T-helper 22 cell (primary cell): ENCODE results near the gene RAB11FIP3.

Source experiments
- DNase-seq: peaks from one replicate; pipeline ENCODE4 v3.0.0-alpha.2; 2020; ENCODE audit warnings: low read depth

Gene RAB11FIP3

DNA sequence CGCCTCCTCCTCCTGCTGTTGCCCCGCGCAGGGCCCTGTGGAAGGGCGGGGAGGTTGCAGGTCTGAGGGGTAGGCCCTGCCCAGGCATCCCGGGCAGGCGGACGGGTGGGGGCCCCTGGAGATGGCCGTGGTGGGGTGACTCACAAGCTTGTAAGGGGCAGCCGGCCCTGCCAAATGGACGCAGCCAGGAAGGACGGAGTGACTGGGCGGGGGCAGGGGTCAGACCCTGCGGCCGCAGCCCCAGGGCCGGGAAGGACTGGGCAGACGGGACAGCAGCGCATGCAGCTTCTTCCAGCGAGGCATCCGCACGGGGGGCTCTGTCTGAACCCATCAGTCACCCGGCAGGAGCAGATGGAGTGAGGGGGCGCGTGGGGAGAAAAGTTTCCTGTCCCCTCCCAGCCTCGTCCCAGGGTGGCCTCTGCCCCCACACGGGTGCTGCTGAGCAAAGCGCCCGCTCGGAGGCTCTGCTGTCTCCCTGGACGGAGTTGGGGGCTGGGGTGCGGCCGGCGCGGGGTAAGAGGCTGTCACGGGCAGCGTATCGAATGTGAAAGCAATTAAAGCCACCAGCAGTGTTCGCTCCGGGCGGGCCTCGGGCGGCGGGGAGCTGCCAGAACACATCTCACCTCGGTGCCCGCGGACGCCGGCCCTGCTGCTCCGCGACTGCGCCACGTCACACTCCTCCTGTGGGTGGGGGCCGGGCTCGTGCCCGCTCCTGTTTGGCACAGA lies 129.4 kb downstream of the RAB11FIP3 start:
- DNase-seq = no peak

DNA sequence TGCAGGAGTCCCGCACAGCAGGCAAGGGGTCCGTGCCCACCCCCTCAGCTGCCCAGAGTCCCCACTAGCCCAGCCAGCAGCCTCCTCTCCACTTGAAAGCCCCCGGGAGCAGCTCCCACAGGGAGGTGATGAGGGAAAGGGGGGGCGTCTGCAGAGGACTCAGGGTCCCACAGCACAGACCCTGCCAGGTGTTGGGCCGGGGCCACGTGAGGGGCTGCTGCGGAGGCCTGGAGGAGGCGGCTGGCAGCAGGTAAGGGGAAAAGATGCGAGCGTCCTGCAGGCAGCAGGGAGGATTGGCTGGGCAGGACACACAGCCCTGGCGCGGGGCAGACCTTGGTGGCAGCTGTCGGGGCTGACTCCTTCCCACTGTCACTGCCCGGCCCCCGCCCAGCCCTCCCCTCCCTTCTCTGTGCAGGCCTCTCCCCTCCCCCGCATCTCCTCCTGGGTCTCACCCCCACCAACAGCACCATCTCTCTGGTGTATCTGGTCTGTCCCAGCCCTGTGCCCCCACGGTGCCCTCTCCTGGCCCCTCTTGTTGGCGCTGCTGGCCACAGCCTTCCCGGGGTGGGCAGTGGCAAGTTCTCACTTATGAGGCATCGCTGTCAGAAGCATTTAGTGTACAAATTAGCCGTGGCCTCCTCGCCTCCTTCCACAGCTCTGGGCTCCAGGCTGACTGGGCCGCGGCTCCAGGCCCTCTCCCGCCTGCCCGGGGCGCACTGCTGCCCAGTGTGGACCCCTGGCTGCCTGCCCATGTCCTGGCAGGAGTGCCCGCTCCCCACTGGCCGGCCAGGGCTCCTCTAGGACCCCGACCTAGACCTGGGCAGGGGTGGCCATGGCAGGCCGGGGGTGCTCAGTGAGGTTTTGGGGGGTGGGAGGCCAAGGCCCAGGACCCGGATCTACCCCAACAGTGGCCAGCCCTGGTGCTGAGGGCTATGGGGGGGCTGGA lies 130.4 kb downstream of the RAB11FIP3 start:
- DNase-seq = no peak

DNA sequence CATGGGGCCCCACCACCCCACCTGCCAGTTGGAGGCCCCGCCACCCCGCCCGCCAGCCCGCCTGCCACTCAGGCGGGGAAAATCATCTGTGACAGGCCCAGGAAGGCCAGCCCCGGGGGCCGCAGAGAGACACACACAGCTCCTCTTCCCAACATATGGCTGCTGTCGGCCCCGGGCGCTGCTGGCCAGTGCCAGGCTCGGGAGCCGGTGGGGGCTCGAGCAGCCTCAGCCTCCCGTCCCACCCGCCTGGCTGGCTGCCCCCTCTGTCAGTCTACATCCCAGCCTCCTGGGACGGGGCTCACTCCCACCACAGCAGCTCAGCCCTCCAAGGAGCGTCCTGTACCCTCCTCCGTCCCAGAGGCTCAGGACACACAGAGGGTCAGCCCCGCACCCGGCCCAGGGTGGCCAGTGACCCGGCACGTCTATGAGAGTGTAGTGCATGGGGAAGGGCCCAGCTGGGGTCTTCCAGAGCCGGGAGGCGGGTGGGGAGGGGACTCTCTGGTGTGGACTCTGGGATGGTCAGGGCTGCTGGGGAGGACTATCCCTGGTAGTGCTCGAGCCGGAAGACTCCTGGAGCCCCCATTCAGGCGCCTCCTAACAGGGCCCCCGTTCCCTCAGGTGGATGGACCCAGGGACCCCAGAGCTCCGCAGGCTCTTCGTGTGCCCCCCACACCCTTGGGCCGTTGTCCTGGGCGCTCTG lies 131.2 kb downstream of the RAB11FIP3 start:
- no peak for DNase-seq

DNA sequence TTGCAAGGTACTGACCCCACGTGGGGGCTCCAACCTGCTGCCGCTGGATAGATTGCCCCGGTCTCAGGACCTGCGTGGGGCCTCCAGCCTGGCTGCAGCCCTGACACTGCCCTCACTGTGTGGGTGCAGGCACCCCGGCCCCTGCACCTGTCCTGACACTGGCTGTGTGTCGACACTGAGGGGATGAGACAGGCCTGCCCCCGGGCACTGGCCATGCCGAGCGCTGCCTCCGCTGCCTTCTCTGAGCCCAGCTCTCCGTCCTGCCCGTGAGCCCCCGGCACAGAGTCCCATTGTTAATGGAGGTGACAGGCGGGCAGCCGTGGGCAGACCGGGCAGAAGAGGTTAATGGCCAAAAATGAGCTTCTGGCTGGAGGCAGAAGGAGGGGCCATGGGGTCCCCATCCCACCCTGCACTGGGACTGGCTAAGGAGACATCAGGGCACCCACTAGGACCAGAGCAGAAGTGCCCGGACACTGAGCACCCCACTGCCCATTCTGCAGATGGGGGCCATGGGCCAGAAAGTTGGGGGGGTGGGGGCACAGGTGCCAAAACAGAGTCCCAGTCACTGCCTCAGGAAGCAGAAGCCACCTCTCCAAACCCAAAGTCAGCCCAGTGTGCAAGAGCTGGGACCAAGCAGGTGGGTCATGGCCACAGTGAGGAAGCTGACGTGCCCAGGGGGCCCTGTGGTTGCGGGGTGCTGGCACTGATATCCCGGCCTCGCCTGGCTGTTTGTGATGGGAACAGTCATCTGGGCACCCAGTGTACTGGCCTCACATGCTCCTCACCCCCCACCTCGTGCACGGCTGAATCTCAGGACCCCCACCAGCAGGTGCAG lies 132.2 kb downstream of the RAB11FIP3 start:
- DNase-seq = no peak

DNA sequence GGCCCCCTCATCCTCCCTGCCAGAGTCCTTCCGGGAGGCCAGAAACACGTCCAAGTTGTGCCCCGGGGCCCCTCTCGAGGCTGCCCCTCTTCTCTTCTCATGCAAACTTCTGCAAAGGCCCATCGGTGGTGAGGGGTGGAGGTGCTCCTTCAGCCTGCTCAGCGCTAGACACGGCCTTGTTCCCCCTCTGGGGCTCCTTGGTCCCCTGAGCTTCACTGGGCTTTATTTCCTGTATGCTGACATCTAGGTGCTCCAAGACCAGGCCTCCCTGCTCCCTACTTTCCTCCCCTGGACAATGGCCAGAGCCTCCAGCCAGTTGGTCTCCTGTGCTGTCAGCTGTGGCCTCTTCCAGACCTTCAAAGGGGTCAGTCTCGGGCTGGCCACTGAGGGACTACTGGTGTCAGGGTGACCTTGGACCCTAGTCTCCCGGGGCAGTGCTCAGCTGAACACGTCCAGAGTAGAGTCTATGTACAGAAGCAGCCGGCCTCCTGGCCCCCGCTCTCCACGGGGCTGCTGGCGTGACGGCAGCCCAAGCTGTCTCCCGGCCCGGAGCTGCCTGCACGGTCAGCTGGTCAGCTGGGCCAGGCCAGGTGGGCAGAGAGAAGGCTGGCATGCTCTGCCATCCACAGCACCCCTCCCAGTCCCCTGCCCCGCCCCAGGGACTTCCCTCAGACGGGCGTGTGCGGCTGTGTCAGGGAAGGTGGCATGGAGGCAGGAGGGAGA lies 133.0 kb downstream of the RAB11FIP3 start:
- DNase-seq = no peak

DNA sequence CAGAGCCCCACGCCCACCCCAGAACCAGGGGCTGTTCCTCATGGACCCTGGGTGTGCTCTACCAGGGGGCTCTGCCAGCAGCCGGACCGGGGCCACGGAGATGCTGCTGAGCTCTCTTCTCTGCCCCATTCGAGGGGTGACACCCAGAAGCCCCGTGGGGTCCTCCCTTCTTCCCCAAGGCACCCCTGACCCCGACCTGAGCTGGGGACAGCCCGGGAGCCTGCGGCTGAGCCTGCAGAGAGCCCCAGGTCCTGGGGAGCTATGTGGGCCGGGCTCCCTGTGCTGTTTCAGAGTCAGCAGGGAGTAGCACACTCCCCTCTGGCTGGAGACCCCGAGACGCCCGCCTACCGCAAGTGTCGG lies 133.6 kb downstream of the RAB11FIP3 start:
- DNase-seq = no peak

DNA sequence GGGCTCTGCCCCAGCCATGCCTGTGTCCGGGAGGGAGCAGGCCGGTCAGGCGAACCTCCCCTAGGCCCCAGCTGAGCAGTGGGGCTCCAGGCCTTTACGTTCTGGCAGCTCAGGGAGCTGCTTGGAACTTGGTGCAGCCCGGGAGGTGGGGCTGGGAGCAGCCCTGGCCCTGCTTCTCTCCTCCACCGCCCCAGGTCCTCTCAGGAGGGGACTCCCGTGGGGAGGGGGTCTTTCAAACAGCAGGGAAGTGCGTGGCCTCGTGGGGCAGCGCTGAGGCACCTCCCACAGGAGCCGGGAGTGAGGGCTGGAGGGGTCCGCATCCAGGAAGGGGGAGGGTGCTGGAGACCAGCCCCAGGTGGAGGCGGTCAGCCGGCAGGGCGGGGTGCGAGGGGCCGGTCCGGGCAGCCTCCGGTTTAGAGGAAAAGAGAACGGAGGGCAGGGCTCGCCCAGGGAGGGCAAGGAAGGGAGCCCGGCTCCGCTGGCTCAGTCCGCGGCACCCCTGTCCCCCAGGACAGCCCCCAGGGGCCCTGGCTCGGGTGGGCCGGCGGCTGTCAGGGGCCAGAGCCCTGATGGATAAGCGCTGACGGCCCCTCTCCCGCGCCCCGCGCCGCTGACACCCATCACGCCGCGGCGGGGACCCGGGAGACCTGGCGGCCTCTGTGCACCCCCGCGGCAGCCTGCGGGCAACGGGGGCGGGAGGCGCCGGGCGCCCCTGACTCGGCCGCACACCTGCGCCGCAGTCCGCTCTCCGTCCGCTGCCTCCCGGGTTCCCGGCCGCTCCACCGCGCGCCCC lies 134.2 kb downstream of the RAB11FIP3 start:
- DNase-seq = no peak

DNA sequence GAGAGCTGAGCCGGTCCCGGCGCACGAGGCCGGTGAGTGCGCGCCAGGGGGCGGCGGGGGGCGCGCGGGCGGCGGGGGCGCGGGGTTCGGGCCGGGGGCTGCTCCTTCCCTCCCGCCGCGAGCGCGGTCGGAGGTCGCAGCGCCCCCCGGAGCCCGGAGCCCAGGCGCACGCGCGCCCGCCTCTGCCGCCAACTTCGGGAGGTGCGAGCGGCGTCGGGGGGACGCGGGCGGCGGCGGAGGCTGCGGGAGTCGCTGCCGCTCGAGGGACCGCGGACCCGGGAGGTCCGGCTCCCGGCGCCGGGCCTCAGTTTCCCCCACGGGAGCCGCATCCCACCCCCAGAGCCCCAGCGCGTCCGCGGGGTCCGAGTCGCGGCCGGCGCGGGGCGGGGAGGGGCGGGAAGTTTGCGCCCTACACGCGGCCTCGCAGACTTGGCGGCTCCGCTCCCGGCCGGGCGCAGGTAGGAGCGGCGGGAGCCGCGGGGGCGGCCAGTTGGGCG lies 134.8 kb downstream of the RAB11FIP3 start, which contains the start of gene PRR35:
PRR35 (plus strand) TSS at position 191 of the 497 bp plus-strand sequence. CDS start 2,901 bp downstream, outside the sequence.
- DNase-seq = no peak

DNA sequence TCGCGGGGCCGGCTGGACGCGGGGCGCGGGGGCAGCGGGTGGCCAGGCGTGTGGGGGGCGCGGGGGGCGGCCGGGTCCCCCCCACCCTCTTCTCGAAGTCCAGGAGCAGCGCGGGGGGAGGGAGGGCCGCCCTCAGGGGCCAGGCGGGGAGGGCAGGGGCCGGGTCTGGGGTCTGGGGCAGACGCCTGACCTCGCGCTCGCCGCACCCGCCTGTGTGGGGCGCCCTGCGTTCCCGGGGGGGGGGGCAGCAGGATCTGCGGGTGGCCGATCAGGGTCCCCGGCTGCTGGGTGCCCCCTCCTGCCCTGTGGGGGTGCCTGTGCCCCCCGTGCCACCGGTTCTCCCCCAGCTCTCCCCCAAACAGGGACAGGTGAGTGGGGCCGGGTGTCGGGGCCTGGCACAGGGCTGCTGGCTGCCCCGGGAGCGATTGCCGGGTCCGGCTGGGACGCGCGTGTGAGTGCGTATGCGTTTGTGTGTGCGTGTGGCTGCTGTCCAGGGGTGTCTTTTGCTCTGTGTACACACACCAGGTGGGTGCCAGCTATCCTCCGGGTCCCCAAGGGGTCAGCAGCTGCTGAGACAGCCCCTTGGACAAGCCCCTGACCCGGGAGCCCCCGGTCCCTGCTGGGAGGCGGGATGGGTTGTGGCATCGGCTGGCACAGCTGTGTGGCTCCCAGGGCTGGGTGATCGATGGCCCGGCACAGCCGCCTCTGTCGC lies 135.4 kb downstream of the RAB11FIP3 start:
- DNase-seq = no peak

DNA sequence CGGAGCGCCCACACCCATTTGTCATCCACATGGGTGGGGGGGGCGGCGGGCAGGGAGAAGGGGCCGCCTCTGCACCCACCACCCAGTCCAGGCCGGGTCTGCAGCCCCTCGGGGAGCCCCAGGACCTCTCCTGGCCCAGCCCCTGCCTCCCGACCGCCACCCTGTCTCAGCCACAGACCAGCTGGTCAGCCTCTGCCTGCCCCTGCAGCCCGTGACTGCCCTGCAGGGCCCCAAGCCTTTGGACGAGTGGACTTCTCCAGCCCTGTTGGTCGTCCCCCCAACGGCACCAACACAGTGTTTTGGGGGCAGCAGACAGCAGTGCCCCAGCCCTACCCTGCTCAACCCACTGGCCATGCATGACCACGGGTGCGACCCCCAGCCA lies 136.0 kb downstream of the RAB11FIP3 start:
- no peak for DNase-seq

DNA sequence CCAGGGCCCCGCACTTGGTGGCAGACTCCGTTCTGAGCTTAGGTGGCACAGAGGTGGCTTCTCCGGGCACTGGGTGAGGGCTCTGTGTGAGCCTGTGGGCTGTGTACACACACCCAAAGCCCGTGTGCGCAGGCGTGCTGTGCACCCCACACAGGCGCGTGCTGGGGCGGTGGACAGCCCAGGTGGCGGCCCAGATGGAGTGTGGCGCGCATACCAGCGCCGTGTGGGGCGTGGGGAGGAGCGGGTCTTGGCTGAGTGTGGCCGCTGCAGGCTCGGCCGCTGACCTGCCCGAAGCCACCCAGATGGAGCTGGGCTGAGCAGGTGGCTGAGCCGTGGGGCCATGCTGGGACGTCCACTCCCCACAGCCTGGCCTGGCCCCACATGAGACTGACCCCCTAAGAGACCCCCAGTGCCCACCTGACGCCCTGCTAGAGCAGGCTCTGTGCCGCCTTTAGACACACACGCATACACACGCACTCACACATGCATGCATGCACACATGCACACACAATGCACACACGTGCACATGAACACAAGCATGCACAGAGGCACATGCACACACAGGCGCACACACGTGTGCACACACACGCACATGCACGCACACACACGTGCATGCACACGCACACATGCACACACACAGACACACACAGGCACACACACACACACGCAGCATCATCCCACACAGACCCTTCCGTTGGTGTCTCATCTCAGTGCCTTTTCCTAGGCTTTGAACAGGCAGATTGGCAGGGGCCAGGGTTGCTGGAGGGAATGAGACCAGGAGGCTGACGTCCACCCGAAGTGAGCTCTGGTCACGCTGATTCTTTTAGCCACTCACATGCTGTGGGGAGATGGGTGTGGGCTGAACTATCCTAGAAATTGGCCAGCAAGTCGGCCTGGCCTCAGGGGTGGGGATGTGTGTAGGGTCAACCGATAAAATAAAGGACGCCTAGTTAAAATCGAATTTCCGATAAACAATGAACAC lies 136.8 kb downstream of the RAB11FIP3 start:
- DNase-seq = no peak

DNA sequence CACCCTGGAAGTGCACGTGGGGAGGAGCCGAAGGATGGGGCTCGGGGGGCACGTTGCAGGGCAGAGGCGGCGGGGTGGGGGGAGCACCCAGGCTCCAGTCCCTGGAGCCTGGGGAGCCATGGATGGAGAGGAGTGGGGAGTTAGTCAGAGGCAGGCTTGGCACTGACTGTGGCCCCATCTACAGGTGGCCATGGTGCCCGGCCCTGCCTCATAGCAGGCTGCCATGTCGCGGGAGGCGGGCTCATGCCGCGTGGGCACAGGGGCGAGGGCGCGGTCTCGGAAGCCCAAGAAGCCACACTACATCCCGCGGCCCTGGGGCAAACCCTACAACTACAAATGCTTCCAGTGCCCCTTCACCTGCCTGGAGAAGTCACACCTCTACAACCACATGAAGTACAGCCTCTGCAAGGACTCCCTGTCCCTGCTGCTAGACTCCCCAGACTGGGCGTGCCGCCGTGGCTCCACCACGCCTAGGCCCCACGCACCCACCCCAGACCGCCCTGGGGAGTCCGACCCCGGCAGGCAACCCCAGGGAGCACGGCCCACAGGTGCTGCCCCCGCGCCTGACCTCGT lies 137.7 kb downstream of the RAB11FIP3 start:
- DNase-seq = no peak

DNA sequence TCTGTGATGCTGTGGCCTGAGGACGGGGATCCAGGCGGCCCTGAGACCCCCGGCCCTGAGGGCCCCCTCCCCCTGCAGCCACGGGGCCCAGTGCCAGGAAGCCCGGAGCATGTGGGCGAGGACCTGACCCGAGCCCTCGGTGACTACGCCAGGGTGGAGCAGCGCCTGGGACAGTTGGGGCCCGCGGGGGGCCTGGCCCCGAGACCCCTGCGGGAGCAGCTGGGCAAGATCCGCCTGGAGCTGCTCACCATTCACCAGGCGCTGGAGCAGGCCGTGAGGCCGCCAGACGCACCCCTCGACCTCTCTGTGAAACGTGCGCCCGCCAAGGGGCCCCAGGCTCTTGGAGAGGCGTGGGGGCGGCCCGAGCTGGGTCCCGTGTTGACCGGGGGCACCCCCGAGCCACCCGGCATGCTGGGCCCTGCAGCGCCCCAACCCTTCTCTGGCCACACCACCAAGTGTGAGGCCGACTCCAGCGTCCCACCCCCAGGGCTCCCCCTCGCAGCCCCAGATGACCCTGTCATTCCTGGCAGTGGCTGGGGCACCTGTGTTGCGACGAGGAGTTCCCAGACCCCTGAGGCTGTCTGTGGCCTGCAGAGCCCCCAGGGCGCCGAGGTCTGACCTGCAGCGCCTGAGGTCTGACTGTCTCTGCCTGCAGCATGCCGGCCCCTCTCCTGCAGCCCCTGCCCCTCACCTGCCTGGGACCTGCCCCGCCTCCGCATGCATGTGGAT lies 139.4 kb downstream of the RAB11FIP3 start:
- no peak for DNase-seq

DNA sequence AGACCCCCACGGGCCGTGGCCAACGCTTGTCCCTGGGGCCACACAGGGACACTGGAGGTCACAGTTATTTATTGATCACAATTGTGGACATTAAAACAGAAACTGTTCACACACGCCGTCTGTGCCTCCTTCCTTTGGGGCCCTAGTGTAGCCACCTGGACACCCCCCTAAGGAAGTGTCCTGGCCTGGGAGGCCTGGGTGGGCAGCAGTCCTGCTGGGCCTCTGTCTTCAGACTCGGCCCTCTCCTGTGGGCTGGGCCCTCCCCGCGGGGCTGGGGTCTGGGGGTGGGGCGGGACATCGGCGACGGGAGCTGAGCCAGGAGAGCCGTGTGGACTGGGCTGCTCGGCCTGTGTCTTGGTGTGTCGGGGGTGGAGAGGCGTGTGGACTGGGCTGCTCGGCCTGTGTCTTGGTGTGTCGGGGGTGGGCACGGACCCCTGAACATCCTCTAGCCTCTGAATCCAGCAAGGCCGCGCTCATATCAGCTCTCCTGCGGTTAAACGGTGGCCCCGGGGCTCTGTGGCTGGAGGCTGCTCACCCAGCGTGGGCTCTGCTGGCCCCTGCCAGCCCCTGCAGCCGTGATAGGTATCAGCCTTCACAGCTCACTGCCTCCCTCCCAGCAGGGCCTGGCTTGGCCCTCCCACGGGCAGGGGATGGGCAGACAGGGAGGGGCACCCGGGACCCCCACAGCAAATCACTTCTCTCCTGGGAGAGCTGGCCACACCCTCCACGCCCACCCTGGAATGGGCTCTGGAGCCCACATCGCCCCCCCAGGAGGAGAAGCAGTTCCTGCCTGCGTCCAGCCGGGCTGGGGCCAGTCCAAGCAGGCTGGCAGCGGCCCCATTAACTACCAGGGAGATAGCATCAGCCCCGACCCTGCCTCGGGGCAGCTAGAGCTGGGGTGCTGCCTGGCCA lies 140.2 kb downstream of the RAB11FIP3 start:
- no peak for DNase-seq

DNA sequence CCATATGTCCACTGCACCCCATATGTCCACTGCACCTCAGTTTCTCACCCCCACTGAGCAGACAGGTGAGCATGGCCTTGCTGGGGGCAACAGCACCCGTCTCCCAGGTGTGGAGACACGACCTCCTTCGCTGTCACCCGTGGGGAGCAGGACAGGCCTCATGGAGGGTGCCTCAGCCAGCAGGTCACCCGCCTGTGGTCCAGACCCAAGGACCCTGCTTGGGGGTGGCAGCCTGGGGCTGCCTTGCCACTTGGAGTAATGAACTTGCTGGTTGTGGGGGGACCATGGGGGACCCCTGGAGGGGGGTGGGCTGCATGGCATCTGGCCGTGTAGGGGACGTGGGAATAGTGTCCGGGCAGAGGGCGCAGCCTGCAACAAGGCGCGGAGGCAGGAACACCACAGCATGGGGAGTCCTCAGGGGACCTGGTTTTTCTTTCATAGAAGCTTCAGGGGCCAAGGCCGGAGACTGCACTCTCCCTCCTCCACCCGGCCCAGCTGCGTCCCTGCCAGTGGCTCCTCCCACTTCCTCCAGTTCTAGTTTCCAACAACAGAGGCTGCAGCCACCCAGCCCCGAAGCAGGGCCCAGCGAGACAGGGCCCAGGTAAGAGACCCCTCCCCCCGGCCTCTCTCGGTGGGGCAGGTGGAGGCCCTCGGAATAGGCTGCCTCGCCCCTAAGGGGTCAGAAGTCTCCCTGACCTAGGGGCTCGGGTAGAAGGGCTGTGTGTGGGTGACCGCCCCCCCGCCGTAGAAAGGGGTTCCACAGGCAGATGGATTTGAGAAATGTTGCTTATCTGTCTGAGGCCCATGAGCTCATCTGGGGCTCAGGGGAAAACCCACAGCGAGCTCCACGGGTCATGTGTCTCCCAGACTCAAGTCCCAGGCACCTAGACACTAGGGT lies 141.3 kb downstream of the RAB11FIP3 start, which contains the start of gene NHLRC4:
NHLRC4 (plus strand) TSS at position 531 of the 898 bp plus-strand sequence. CDS start 1,043 bp downstream, outside the sequence.
- DNase-seq = no peak
